Heart left ventricle (tissue), 16 donors: ENCODE results near the gene TMEM178B. TPM values are rescaled to one million over a fixed set of nuclear protein-coding genes. Genes with fewer than 3 reads are reported as not detected.
"Not testable (repeated sequence)": the region's sequence is repeated elsewhere in the genome, so short reads cannot be mapped to it uniquely, and the experiment has no call there.

Experiments used
- ATAC-seq, 4 donors: fragments of 200-7000 bp; cut with Tn5 transposase; one replicate each; pipeline ENCODE4 v1.9.1; 2020 to 2022; ENCODE audit warnings: moderate library complexity in 4 of 4, mild to moderate bottlenecking in 3 of 4, moderate number of reproducible peaks in 1 of 4
- DNase-seq, 5 donors: peaks; one replicate each; pipeline ENCODE4 v3.0.0-alpha.2; 2020
- H3K27ac ChIP-seq, 12 donors: fragments of 200-600 bp; sonication (generic) in 4 of 12; one replicate each; pipeline versions ENCODE4 v1.5.0 to v1.8.0; 2016 to 2022; ENCODE audit warnings: mild to moderate bottlenecking in 2 of 12
- H3K27me3 ChIP-seq, 9 donors: fragments of 200-600 bp; sonication (generic) in 2 of 9; one replicate each; pipeline versions ENCODE4 v1.5.1 to v1.8.0; 2016 to 2022; ENCODE audit warnings: mild to moderate bottlenecking in 3 of 9
- H3K36me3 ChIP-seq, 9 donors: fragments of 200-600 bp; sonication (generic) in 2 of 9; one replicate each; pipeline versions ENCODE4 v1.5.0 to v1.8.0; 2018 to 2022; ENCODE audit warnings: mild to moderate bottlenecking in 2 of 9
- H3K4me1 ChIP-seq, 12 donors: fragments of 200-600 bp; sonication (generic) in 4 of 12; one replicate each; pipeline versions ENCODE4 v1.5.0 to v1.8.0; 2016 to 2022; ENCODE audit warnings: mild to moderate bottlenecking in 3 of 12
- H3K4me3 ChIP-seq, 12 donors: fragments of 200-600 bp; sonication (generic) in 4 of 12; one replicate each; pipeline versions ENCODE4 v1.5.0 to v1.8.0; 2017 to 2022; ENCODE audit warnings: mild to moderate bottlenecking in 9 of 12, moderate library complexity in 4 of 12
- H3K9me3 ChIP-seq, 12 donors: fragments of 200-600 bp; sonication (generic) in 4 of 12; one replicate each; pipeline versions ENCODE4 v1.5.0 to v1.8.0; 2016 to 2022; ENCODE audit warnings: mild to moderate bottlenecking in 1 of 12
- CTCF ChIP-seq, 12 donors: fragments of 200-600 bp; sonication (generic) in 4 of 12; IDR thresholded peaks; one replicate each; pipeline versions ENCODE4 v1.5.0 to v1.8.0; 2018 to 2022; ENCODE audit warnings: antibody characterized with exemption in 12 of 12, mild to moderate bottlenecking in 5 of 12
- POLR2A ChIP-seq, 2 donors: fragments of 450-650 bp; IDR thresholded peaks; one replicate each; pipeline ENCODE4 v1.6.1; 2017; ENCODE audit warnings: antibody characterized with exemption in 2 of 2, mild to moderate bottlenecking in 2 of 2, moderate library complexity in 2 of 2
- WGBS, 4 donors: extraction: QIAGEN DNeasy Blood & Tissue Kit in 2 of 4; methylation state at CpG; one replicate each; pipeline versions ENCODE4 v1.1.5 to v1.1.7; 2013 to 2018; 5-methylcytosine and 5-hydroxymethylcytosine counted together
- intact Hi-C, 10 donors: fragments of 100-400 bp; cut with DNase I; formaldehyde crosslinking; loops; one replicate each; pipeline versions ENCODE4 v1.11.1 to v1.14.2; 2022
- polyA plus RNA-seq, 2 donors: library from polyadenylated mRNA; stranded (reverse); fragments of 200-250 nt; gene quantifications; one replicate each; pipeline ENCODE4 v1.2.3, GENCODE V29; 2013
- total RNA-seq, 9 donors: library from RNA; depleted of rRNA in 2 of 9; stranded (reverse); fragments of >200 nt in 2 of 9; fragmentation: NEBNext Ultra II Directional in 3 of 9; extraction: Animal tissue kit (Norgen Biotek cat#: 25700) in 3 of 9; gene quantifications; one replicate each; pipeline versions ENCODE4 v1.1.0 to v1.2.4, GENCODE V29; 2016 to 2023
- donor health status: ischemic (EF 13 %, LVEDD 7.1; RV severe dilation, severe dysfunction).
- donor health status: healthy with polysubstance abuse.
- donor health status: DM: no; HTN: yes; CAD: no.
- donor health status: DM: no; HTN: no; CAD: no.
- donor health status: ischemic (EF 25% LVEDD 6.9; RV normal size, moderate dysfunction).
- donor health status: ischemic (EF 25% LVEDD 5.7; RV mildly dilated, moderate dysfunction).
- donor health status: healthy.
- donor health status: DM: yes; HTN: yes; CAD: no.
- donor health status: ischemic (EF 35%, LVEDD 5.7; RV mildly dilated, moderate dysfunction).
- donor health status: nonischemic (EF 11% LVEDD 7.7; RV severe dilation, severe dysfunction).
- donor health status: DM: yes; HTN: yes; CAD: no.
- donor health status: PGD.
- donor health status: ischemic (EF 29% LVEDD 5.4; RV normal size, mild dysfunction).
- donor health status: nonischemic (EF 23%, LVEDD 6.1; RV moderate dilation, normal function).

TMEM178B gene
- total and polyA plus RNA-seq, 11 donors, result 1.2 to 58.5 (median 19.0) TPM

GRCh38 chr7:141378405-141378804, 304.5 kb downstream of the TMEM178B start:
- Histone ChIP-seq H3K4me3 (no peak overlapping the region), H3K9me3 (peaks cover 0 to 6% (median 0%) of the 10 kb centered on the region in 12 donors), H3K4me1 (peaks cover 0 to 15% (median 0%) of the 10 kb centered on the region in 12 donors), H3K27me3 (no peaks in the 10 kb centered on the region), H3K36me3 (no peaks in the 10 kb centered on the region), H3K27ac (no peak overlapping the region)
- no peak for TF ChIP-seq POLR2A (IDR thresholded peaks at IDR 0.05)
- no peak for TF ChIP-seq CTCF (IDR thresholded peaks at IDR 0.05)
- ATAC-seq (peak in 2 of 4 donors; percentile 39 to 46), DNase-seq (no peak)
- WGBS, 4 donors, result 60 to 80% (median 68%) methylated on average over 2 of the region's 2 CpGs
- intact Hi-C loops, result no loop called here

- no peak overlapping the region for H3K4me3 ChIP-seq
- no peaks in the 10 kb centered on the region for H3K9me3 ChIP-seq
- no peak for TF ChIP-seq CTCF (IDR thresholded peaks at IDR 0.05)
- TF ChIP-seq POLR2A (IDR thresholded peaks at IDR 0.05), result no peak
- 50 to 77% (median 59%) methylated on average over 3 of the region's 3 CpGs for WGBS, 4 donors
- peak overlapping the region in 2 of 12 donors; percentile 20 to 27 for H3K27ac ChIP-seq
- DNase-seq, result no peak
- H3K36me3 ChIP-seq, result no peaks in the 10 kb centered on the region
- ATAC-seq, result peak; percentile 67 to 86 (median 84)
- no peaks in the 10 kb centered on the region for H3K27me3 ChIP-seq
- intact Hi-C loops, result no loop called here
- peaks cover 0 to 18% (median 0%) of the 10 kb centered on the region in 12 donors for H3K4me1 ChIP-seq
Measured at GRCh38 chr7:141381794-141382427, 308.0 kb downstream of the TMEM178B start.

- H3K36me3 ChIP-seq, H3K4me3 ChIP-seq, H3K27me3 ChIP-seq, ATAC-seq, H3K9me3 ChIP-seq, H3K27ac ChIP-seq, DNase-seq, intact Hi-C loops: not testable (repeated sequence)
- H3K4me1 ChIP-seq, result peaks cover 0 to 27% (median 0%) of the 10 kb centered on the region in 12 donors
- WGBS, 4 donors, result 80 to 98% (median 95%) methylated on average over 3 of the region's 3 CpGs
Measured at GRCh38 chr7:141383356-141383755, 309.5 kb downstream of the TMEM178B start.

GRCh38 chr7:141386881-141387280, 313.0 kb downstream of the TMEM178B start:
- Histone ChIP-seq H3K4me3 (no peak overlapping the region), H3K36me3 (no peaks in the 10 kb centered on the region), H3K27ac (no peak overlapping the region), H3K4me1 (peaks cover 0 to 38% (median 2%) of the 10 kb centered on the region in 12 donors), H3K27me3 (no peaks in the 10 kb centered on the region), H3K9me3 (no peaks in the 10 kb centered on the region)
- DNase-seq (no peak), ATAC-seq (no peak)
- intact Hi-C loops, result no loop called here
- WGBS, 4 donors, result 86 to 95% (median 93%) methylated on average over 1 of the region's 1 CpG
- TF ChIP-seq POLR2A (IDR thresholded peaks at IDR 0.05), result no peak
- TF ChIP-seq CTCF (IDR thresholded peaks at IDR 0.05), result no peak
